Thyroid gland (tissue), 4 donors: Measurements from ENCODE around the gene COQ8A. TPM values are rescaled to one million over a fixed set of nuclear protein-coding genes. Genes with fewer than 3 reads are reported as not detected.
A peak's percentile ranks its signal among the peaks of the same experiment; 100 is the strongest.

Source experiments
- DNase-seq, 2 donors: peaks; one replicate each; pipeline ENCODE4 v3.0.0-alpha.2; 2019
- H3K27ac ChIP-seq, 3 donors: fragments of 200-600 bp; sonication (generic); 1 replicate in 2 of 3; 2 replicates in 1 of 3; pipeline ENCODE4 v1.5.1; 2016 to 2019; ENCODE audit warnings: mild to moderate bottlenecking in 1 of 3, moderate library complexity in 1 of 3
- H3K27me3 ChIP-seq: fragments of 200-600 bp; sonication (generic); one replicate; pipeline ENCODE4 v1.5.1; 2019
- H3K36me3 ChIP-seq, 2 donors: fragments of 200-600 bp; sonication (generic); one replicate each; pipeline ENCODE4 v1.5.1; 2016 to 2019
- H3K4me1 ChIP-seq, 2 donors: fragments of 200-600 bp; sonication (generic); one replicate each; pipeline ENCODE4 v1.5.1; 2017 to 2019
- H3K4me3 ChIP-seq, 3 donors: fragments of 200-600 bp; sonication (generic); replicated peaks in 1 of 3; 1 replicate in 2 of 3; 2 replicates in 1 of 3; pipeline ENCODE4 v1.5.1; 2016; ENCODE audit warnings: mild to moderate bottlenecking in 1 of 3
- H3K9me3 ChIP-seq: fragments of 200-600 bp; sonication (generic); one replicate; pipeline ENCODE4 v1.5.1; 2017
- CTCF ChIP-seq, 6 experiments: fragments of 200-600 bp in 3 of 6; fragments of 450-650 bp in 3 of 6; sonication (generic) in 3 of 6; IDR thresholded peaks; one replicate each; pipeline ENCODE4 v1.5.1; 2016 to 2019; ENCODE audit warnings: antibody characterized with exemption in 6 of 6, mild to moderate bottlenecking in 2 of 6, inconsistent platforms in 1 of 6, moderate library complexity in 1 of 6
- POLR2A ChIP-seq, 2 donors: fragments of 450-650 bp; IDR thresholded peaks; one replicate each; pipeline ENCODE4 v1.6.1; 2017; ENCODE audit warnings: antibody characterized with exemption in 2 of 2, mild to moderate bottlenecking in 2 of 2, moderate library complexity in 1 of 2
- WGBS, 2 donors: methylation state at CpG; one replicate each; pipeline ENCODE4 v1.1.5; 2017; 5-methylcytosine and 5-hydroxymethylcytosine counted together
- intact Hi-C: fragments of 100-400 bp; cut with DNase I; formaldehyde crosslinking; loops from one replicate; pipeline ENCODE4 v1.15.1; 2023
- total RNA-seq, 4 donors: library from RNA; depleted of rRNA; stranded (reverse); fragments of >200 nt; gene quantifications; one replicate each; pipeline ENCODE4 v1.2.3, GENCODE V29; 2016

The COQ8A gene
- total RNA-seq, 4 donors from 2014 or later = 25.1 to 35.9 (median 30.1) TPM

GRCh38 chr1:226908913-226909312, 31.2 kb upstream of the COQ8A start:
- no peaks in the 10 kb centered on the region for H3K9me3 ChIP-seq
- WGBS, 2 donors = 80 to 97% methylated on average over 1 of the region's 1 CpG
- H3K27me3 ChIP-seq = no peaks in the 10 kb centered on the region
- no peak for TF ChIP-seq POLR2A (IDR thresholded peaks at IDR 0.05)
- no peaks in the 10 kb centered on the region for H3K36me3 ChIP-seq
- H3K27ac ChIP-seq = no peak overlapping the region
- no peaks in the 10 kb centered on the region for H3K4me1 ChIP-seq
- H3K4me3 ChIP-seq = no peak overlapping the region
- intact Hi-C loops = no loop called here
- DNase-seq = no peak

- DNase-seq = peak; percentile 68 to 79
- H3K9me3 ChIP-seq = no peaks in the 10 kb centered on the region
- TF ChIP-seq POLR2A (IDR thresholded peaks at IDR 0.05) (no peak), CTCF (IDR thresholded peaks at IDR 0.05) (peak in 5 of 6 experiments; percentile 28 to 77 (median 67))
- intact Hi-C loops = no loop called here
- no peaks in the 10 kb centered on the region for H3K27me3 ChIP-seq
- no peak overlapping the region for H3K27ac ChIP-seq
- H3K36me3 ChIP-seq = no peaks in the 10 kb centered on the region
- H3K4me1 ChIP-seq = no peaks in the 10 kb centered on the region
- WGBS, 2 donors = 27 to 36% methylated on average over 12 to 13 of the region's 13 CpGs
- H3K4me3 ChIP-seq = no peak overlapping the region
Measured at GRCh38 chr1:226912587-226913176, 27.4 kb upstream of the COQ8A start.

- H3K9me3 ChIP-seq = no peaks in the 10 kb centered on the region
- H3K27me3 ChIP-seq = no peaks in the 10 kb centered on the region
- no peaks in the 10 kb centered on the region for H3K4me1 ChIP-seq
- TF ChIP-seq POLR2A (IDR thresholded peaks at IDR 0.05) = no peak
- no peak for TF ChIP-seq CTCF (IDR thresholded peaks at IDR 0.05)
- intact Hi-C loops = no loop called here
- no peak overlapping the region for H3K4me3 ChIP-seq
- WGBS, 2 donors = 54 to 89% methylated on average over 3 of the region's 3 CpGs
- H3K27ac ChIP-seq = no peak overlapping the region
- no peak for DNase-seq
- H3K36me3 ChIP-seq = no peaks in the 10 kb centered on the region
Measured at GRCh38 chr1:226915672-226915995, 24.5 kb upstream of the COQ8A start.

- DNase-seq = no peak
- H3K36me3 ChIP-seq = no peaks in the 10 kb centered on the region
- no peaks in the 10 kb centered on the region for H3K27me3 ChIP-seq
- intact Hi-C loops = no loop called here
- H3K4me1 ChIP-seq = no peaks in the 10 kb centered on the region
- H3K9me3 ChIP-seq = no peaks in the 10 kb centered on the region
- no peak overlapping the region for H3K4me3 ChIP-seq
- no peak overlapping the region for H3K27ac ChIP-seq
- 92 to 93% methylated on average over 2 of the region's 2 CpGs for WGBS, 2 donors
- TF ChIP-seq POLR2A (IDR thresholded peaks at IDR 0.05) = no peak
Measured at GRCh38 chr1:226916497-226916896, 23.6 kb upstream of the COQ8A start.

- WGBS, 2 donors = 92 to 97% methylated on average over 5 of the region's 5 CpGs
- Histone ChIP-seq H3K9me3 (no peaks in the 10 kb centered on the region), H3K4me3 (no peak overlapping the region), H3K27ac (no peak overlapping the region), H3K27me3 (no peaks in the 10 kb centered on the region), H3K36me3 (no peaks in the 10 kb centered on the region), H3K4me1 (no peaks in the 10 kb centered on the region)
- intact Hi-C loops = no loop called here
- no peak for DNase-seq
- TF ChIP-seq POLR2A (IDR thresholded peaks at IDR 0.05) (no peak), CTCF (IDR thresholded peaks at IDR 0.05) (no peak)
Measured at GRCh38 chr1:226919587-226919986, 20.5 kb upstream of the COQ8A start.

- no peaks in the 10 kb centered on the region for H3K9me3 ChIP-seq
- no peak for TF ChIP-seq CTCF (IDR thresholded peaks at IDR 0.05)
- no peak for TF ChIP-seq POLR2A (IDR thresholded peaks at IDR 0.05)
- no peak overlapping the region for H3K4me3 ChIP-seq
- no peak overlapping the region for H3K27ac ChIP-seq
- intact Hi-C loops = no loop called here
- 75 to 100% methylated on average over 1 of the region's 1 CpG for WGBS, 2 donors
- H3K36me3 ChIP-seq = no peaks in the 10 kb centered on the region
- H3K4me1 ChIP-seq = no peaks in the 10 kb centered on the region
- no peaks in the 10 kb centered on the region for H3K27me3 ChIP-seq
- DNase-seq = no peak
Measured at GRCh38 chr1:226919995-226920394, 20.1 kb upstream of the COQ8A start.
